Measurements from ENCODE around the gene COBL. TPM values are rescaled to one million over a fixed set of nuclear protein-coding genes. Genes with fewer than 3 reads are reported as not detected.

COBL gene
- polyA plus RNA-seq, 1 donor (not counting 4 experiments of a cell fraction or from before 2014, with no cell fraction given) = 4.5 TPM

- Histone ChIP-seq H3K9me1 (ENCODE audit: control insufficient read depth, extremely low read depth, insufficient read depth, low read length) (no peaks in the 10 kb centered on the region), H3K4me2 (ENCODE audit: control insufficient read depth, extremely low read depth, insufficient read depth, low read depth, low read length) (no peak overlapping the region), H2AFZ (ENCODE audit: control insufficient read depth, low read length) (no peak overlapping the region), H3K4me3 (ENCODE audit: control insufficient read depth in 2 of 3, extremely low read depth in 1 of 3, insufficient read depth in 2 of 3, low read depth in 1 of 3, low read length in 3 of 3) (no peak overlapping the region), H4K20me1 (ENCODE audit: control insufficient read depth, extremely low read depth, insufficient read depth, low read length) (no peaks in the 10 kb centered on the region), H3K4me1 (ENCODE audit: control insufficient read depth, extremely low read depth, insufficient read depth, low read length) (peaks cover 3% of the 10 kb centered on the region), H3K36me3 (ENCODE audit: control insufficient read depth in 2 of 2, extremely low read depth in 1 of 2, insufficient read depth in 2 of 2, low read length in 2 of 2) (no peaks in the 10 kb centered on the region), H3K9me3 (ENCODE audit: control insufficient read depth, low read depth, low read length) (no peaks in the 10 kb centered on the region), H3K79me2 (ENCODE audit: control insufficient read depth, insufficient read depth, low read length) (no peaks in the 10 kb centered on the region), H3K27me3 (ENCODE audit: control insufficient read depth, extremely low read depth, insufficient read depth, low read length) (no peaks in the 10 kb centered on the region), H3K27ac (ENCODE audit: control insufficient read depth, insufficient read depth, low read length) (no peak overlapping the region), H3K9ac (ENCODE audit: control insufficient read depth, extremely low read depth, insufficient read depth, low read length) (no peak overlapping the region)
- no peak for TF ChIP-seq CTCF (optimal IDR thresholded peaks at IDR 0.05 in 1 of 3, IDR thresholded peaks at IDR 0.05 in 1 of 3, conservative IDR thresholded peaks at IDR 0.05 in 1 of 3; ENCODE audit: extremely low read depth in 1 of 3, insufficient read depth in 2 of 3, low read length in 3 of 3)
- TF ChIP-seq EZH2 (IDR thresholded peaks at IDR 0.05; ENCODE audit: low read length) = no peak
- dilution Hi-C loops (cut with MboI; ENCODE audit: extremely low pct_ligation_motif_present, low sequenced_read_pairs) = no loop called here
- no peak for FAIRE-seq
- DNase-seq (ENCODE audit: low read depth, low spot score) = no peak
These were observed 187.8 kb downstream of the COBL start for GRCh38 chr7:51128545-51129435.

- Histone ChIP-seq H3K79me2 (ENCODE audit: control insufficient read depth, insufficient read depth, low read length) (no peaks in the 10 kb centered on the region), H3K27ac (ENCODE audit: control insufficient read depth, insufficient read depth, low read length) (no peak overlapping the region), H3K27me3 (ENCODE audit: control insufficient read depth, extremely low read depth, insufficient read depth, low read length) (no peaks in the 10 kb centered on the region), H3K9ac (ENCODE audit: control insufficient read depth, extremely low read depth, insufficient read depth, low read length) (no peak overlapping the region), H3K9me1 (ENCODE audit: control insufficient read depth, extremely low read depth, insufficient read depth, low read length) (no peaks in the 10 kb centered on the region), H3K4me3 (ENCODE audit: control insufficient read depth in 2 of 3, extremely low read depth in 1 of 3, insufficient read depth in 2 of 3, low read depth in 1 of 3, low read length in 3 of 3) (no peak overlapping the region), H3K4me1 (ENCODE audit: control insufficient read depth, extremely low read depth, insufficient read depth, low read length) (peaks cover 12% of the 10 kb centered on the region), H3K4me2 (ENCODE audit: control insufficient read depth, extremely low read depth, insufficient read depth, low read depth, low read length) (no peak overlapping the region), H3K36me3 (ENCODE audit: control insufficient read depth in 2 of 2, extremely low read depth in 1 of 2, insufficient read depth in 2 of 2, low read length in 2 of 2) (no peaks in the 10 kb centered on the region), H4K20me1 (ENCODE audit: control insufficient read depth, extremely low read depth, insufficient read depth, low read length) (no peaks in the 10 kb centered on the region), H2AFZ (ENCODE audit: control insufficient read depth, low read length) (no peak overlapping the region), H3K9me3 (ENCODE audit: control insufficient read depth, low read depth, low read length) (no peaks in the 10 kb centered on the region)
- dilution Hi-C loops (cut with MboI; ENCODE audit: extremely low pct_ligation_motif_present, low sequenced_read_pairs) = no loop called here
- no peak for DNase-seq (ENCODE audit: low read depth, low spot score)
- FAIRE-seq = no peak
- no peak for TF ChIP-seq EZH2 (IDR thresholded peaks at IDR 0.05; ENCODE audit: low read length)
- no peak for TF ChIP-seq CTCF (optimal IDR thresholded peaks at IDR 0.05 in 1 of 3, IDR thresholded peaks at IDR 0.05 in 1 of 3, conservative IDR thresholded peaks at IDR 0.05 in 1 of 3; ENCODE audit: extremely low read depth in 1 of 3, insufficient read depth in 2 of 3, low read length in 3 of 3)
These were observed 189.0 kb downstream of the COBL start for GRCh38 chr7:51127618-51127904.
